K562 (cell line): ENCODE measurements around the gene ARID3C. TPM values are rescaled to one million over a fixed set of nuclear protein-coding genes. Genes with fewer than 3 reads are reported as not detected.
A peak's percentile ranks its signal among the peaks of the same experiment; 100 is the strongest.

Experiments
- ATF7 ChIP-seq: fragments of 450-650 bp; IDR thresholded peaks from 2 replicates; pipeline ENCODE4 v1.7.1; 2014; ENCODE audit warnings: mild to moderate bottlenecking, moderate library complexity
- BCLAF1 ChIP-seq, 2 experiments: fragments of 450-650 bp in 1 of 2; IDR thresholded peaks; 2 replicates each; pipeline ENCODE4 v1.6.1; 2011 to 2017; ENCODE audit warnings: low read depth in 2 of 2, antibody characterized with exemption in 1 of 2, borderline replicate concordance in 1 of 2, low read length in 1 of 2, mild to moderate bottlenecking in 1 of 2, mixed read lengths in 1 of 2; ENCODE audit not compliant: control insufficient read depth in 1 of 2
- C11orf30 ChIP-seq: fragments of 450-650 bp; IDR thresholded peaks from 2 replicates; pipeline ENCODE4 v1.6.1; 2016; ENCODE audit warnings: low read depth, mild to moderate bottlenecking
- ELF4 ChIP-seq: fragments of 450-650 bp; formaldehyde crosslinking; IDR thresholded peaks from 2 replicates; pipeline ENCODE4 v1.4.0; 2022; ENCODE audit warnings: missing genetic modification characterization
- FOXP1 ChIP-seq: sonication (generic); formaldehyde crosslinking; IDR thresholded peaks from 2 replicates; pipeline ENCODE4 v1.8.0; 2022; ENCODE audit warnings: mild to moderate bottlenecking, missing genetic modification reagents
- ILK ChIP-seq: fragments of 450-650 bp; IDR thresholded peaks from 2 replicates; pipeline ENCODE4 v1.6.1; 2016; ENCODE audit warnings: missing genetic modification characterization, low read depth, mild to moderate bottlenecking, missing compliant biosample characterization, moderate library complexity, borderline replicate concordance
- LARP7 ChIP-seq: fragments of 450-650 bp; IDR thresholded peaks from 2 replicates; pipeline ENCODE4 v1.6.1; 2016
- RHOXF2B ChIP-seq: fragments of 250-450 bp; sonication (Bioruptor Pico); conservative IDR thresholded peaks from 2 replicates; pipeline ENCODE4 v1.5.1; 2021
- SIX5 ChIP-seq, 2 experiments: IDR thresholded peaks; 2 replicates each; pipeline ENCODE4 v1.6.1; 2011; ENCODE audit warnings: low read length in 2 of 2, borderline replicate concordance in 1 of 2, low read depth in 1 of 2, mild to moderate bottlenecking in 1 of 2, moderate library complexity in 1 of 2; ENCODE audit not compliant: insufficient read depth in 1 of 2
- SP1 ChIP-seq: sonication (generic); formaldehyde crosslinking; IDR thresholded peaks from 2 replicates; pipeline ENCODE4 v1.8.1; 2022; ENCODE audit warnings: mild to moderate bottlenecking, missing genetic modification reagents
- TFAM ChIP-seq: fragments of 250-450 bp; sonication (Bioruptor Pico); conservative IDR thresholded peaks from 2 replicates; pipeline ENCODE4 v1.5.0; 2021; ENCODE audit warnings: mild to moderate bottlenecking, moderate library complexity
- TSHZ1 ChIP-seq: fragments of 250-450 bp; sonication (Bioruptor Pico); IDR thresholded peaks from 2 replicates; pipeline ENCODE4 v1.4.0; 2020; ENCODE audit warnings: mild to moderate bottlenecking, moderate library complexity
- VEZF1 ChIP-seq: fragments of 200-800 bp; sonication (Bioruptor generic); IDR thresholded peaks from 2 replicates; pipeline ENCODE4 v1.6.1; 2017; ENCODE audit warnings: missing genetic modification characterization, missing compliant biosample characterization
- ZNF134 ChIP-seq: fragments of 250-450 bp; sonication (Bioruptor Pico); conservative IDR thresholded peaks from 2 replicates; pipeline ENCODE4 v1.4.0; 2020
- ZNF431 ChIP-seq: sonication (generic); formaldehyde crosslinking; IDR thresholded peaks from 2 replicates; pipeline ENCODE4 v1.8.0; 2022; ENCODE audit warnings: mild to moderate bottlenecking, missing genetic modification reagents
- ZNF717 ChIP-seq: fragments of 250-450 bp; sonication (Bioruptor Pico); IDR thresholded peaks from 2 replicates; pipeline ENCODE4 v1.5.0; 2021
- ZNF766 ChIP-seq: fragments of 200-800 bp; sonication (Bioruptor generic); conservative IDR thresholded peaks from 2 replicates; pipeline ENCODE4 v1.6.1; 2016; ENCODE audit warnings: missing genetic modification characterization, missing compliant biosample characterization
- polyA plus RNA-seq, 8 experiments: library from polyadenylated mRNA; depleted of rRNA in 4 of 8; stranded (reverse) in 5 of 8; unstranded in 3 of 8; fragments of >200 nt; fragmentation: Nextera tagmentation in 2 of 8; fragmentation: Illumina TruSeq in 1 of 8; extraction: Ambion mirVana in 2 of 8; extraction: Trizol in 1 of 8; gene quantifications; 2 replicates each; pipeline versions ENCODE4 v1.2.1 to v1.2.3, GENCODE V29; 2011 to 2014; ENCODE audit warnings: inconsistent platforms in 1 of 8, missing spikeins in 1 of 8
- total RNA-seq, 7 experiments: library from RNA; depleted of rRNA in 6 of 7; stranded (reverse); fragments of >200 nt in 6 of 7; fragmentation: Illumina TruSeq in 2 of 7; extraction: Trizol in 2 of 7; gene quantifications; 2 replicates each; pipeline versions ENCODE4 v1.2.1 to v1.2.3, GENCODE V29; 2011 to 2021; ENCODE audit warnings: low replicate concordance in 1 of 7
- TF ChIP-seq, protein P1 (sequence below): sonication (generic); formaldehyde crosslinking; IDR thresholded peaks from 2 replicates; pipeline ENCODE4 v1.8.0; 2022; ENCODE audit warnings: mild to moderate bottlenecking, missing genetic modification reagents

Gene ARID3C
- total and polyA plus RNA-seq, 9 of the 15 experiments (the other 6 are each of a cell fraction or from before 2014, with no cell fraction given), result not detected

GRCh38 chr9:34651876-34652601, 23.2 kb upstream of the ARID3C start, which contains the start of gene IL11RA (continued):
- TF ChIP-seq LARP7 (no peak), SIX5 (IDR thresholded peaks at IDR 0.05; ENCODE audit: borderline replicate concordance in 1 of 2, insufficient read depth in 1 of 2, low read depth in 1 of 2, low read length in 2 of 2) (no peak), ZNF766 (CRISPR knock-in tag) (no peak), BCLAF1 (IDR thresholded peaks at IDR 0.05; ENCODE audit: borderline replicate concordance in 1 of 2, control insufficient read depth in 1 of 2, low read depth in 2 of 2, low read length in 1 of 2) (no peak), VEZF1 (CRISPR knock-in tag) (peak; percentile 92), FOXP1 (no peak), ATF7 (peak; percentile 60; the same call in 1 of the 2 replicates), C11orf30 (no peak), ZNF134 (no peak), SP1 (peak; percentile 50; the same call in 1 of the 2 replicates), RHOXF2B (CRISPR knock-in tag) (no peak), ZNF431 (no peak), ZNF717 (no peak), TSHZ1 (no peak), ILK (tag) (no peak), TFAM (no peak), ELF4 (CRISPR knock-in tag) (0 out of 2 replicates have a peak, but pooled peaks have one; percentile 8)
- TF ChIP-seq, protein P1, sequence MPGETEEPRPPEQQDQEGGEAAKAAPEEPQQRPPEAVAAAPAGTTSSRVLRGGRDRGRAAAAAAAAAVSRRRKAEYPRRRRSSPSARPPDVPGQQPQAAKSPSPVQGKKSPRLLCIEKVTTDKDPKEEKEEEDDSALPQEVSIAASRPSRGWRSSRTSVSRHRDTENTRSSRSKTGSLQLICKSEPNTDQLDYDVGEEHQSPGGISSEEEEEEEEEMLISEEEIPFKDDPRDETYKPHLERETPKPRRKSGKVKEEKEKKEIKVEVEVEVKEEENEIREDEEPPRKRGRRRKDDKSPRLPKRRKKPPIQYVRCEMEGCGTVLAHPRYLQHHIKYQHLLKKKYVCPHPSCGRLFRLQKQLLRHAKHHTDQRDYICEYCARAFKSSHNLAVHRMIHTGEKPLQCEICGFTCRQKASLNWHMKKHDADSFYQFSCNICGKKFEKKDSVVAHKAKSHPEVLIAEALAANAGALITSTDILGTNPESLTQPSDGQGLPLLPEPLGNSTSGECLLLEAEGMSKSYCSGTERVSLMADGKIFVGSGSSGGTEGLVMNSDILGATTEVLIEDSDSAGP (CRISPR knock-in tag), result 0 out of 2 replicates have a peak, but pooled peaks have one; percentile 65
